Activated naive CD4-positive, alpha-beta T cell treated with anti-CD3 and anti-CD28 coated beads for 36 hours (primary cell): ENCODE data around the gene SIGLEC12. TPM values are rescaled to one million over a fixed set of nuclear protein-coding genes. Genes with fewer than 3 reads are reported as not detected.
A peak's percentile ranks its signal among the peaks of the same experiment; 100 is the strongest.
"Not testable (repeated sequence)": the region's sequence is repeated elsewhere in the genome, so short reads cannot be mapped to it uniquely, and the experiment has no call there.

ENCODE experiments used
- CTCF ChIA-PET: fragments of 350-600 bp; sonication (Branson Sonifier 250); formaldehyde crosslinking; loops from one replicate; lab custom pipeline; 2021; ENCODE audit warnings: antibody characterized with exemption; lab: Charles Lee
- DNase-seq: peaks from one replicate; pipeline ENCODE4 v3.0.0-alpha.2; 2020
- H3K27ac Mint-ChIP-seq: one replicate; pipeline ENCODE4 v1.8.0; 2021; ENCODE audit warnings: mild to moderate bottlenecking, mixed read lengths
- H3K27me3 Mint-ChIP-seq: one replicate; pipeline ENCODE4 v1.8.0; 2021; ENCODE audit warnings: low read depth, mixed read lengths
- H3K36me3 Mint-ChIP-seq: one replicate; pipeline ENCODE4 v1.8.0; 2021; ENCODE audit warnings: low read depth, mixed read lengths
- H3K4me1 Mint-ChIP-seq: one replicate; pipeline ENCODE4 v1.8.0; 2021; ENCODE audit warnings: low read depth, mixed read lengths
- H3K4me3 Mint-ChIP-seq: one replicate; pipeline ENCODE4 v1.8.0; 2021; ENCODE audit warnings: mild to moderate bottlenecking, moderate library complexity, mixed read lengths
- H3K9me3 Mint-ChIP-seq: one replicate; pipeline ENCODE4 v1.8.0; 2021; ENCODE audit warnings: mixed read lengths
- intact Hi-C: fragments of 100-400 bp; cut with micrococcal nuclease; formaldehyde crosslinking; loops from one replicate; pipeline ENCODE4 v1.15.1; 2023
- total RNA-seq, 2 experiments: library from RNA; stranded (reverse); gene quantifications; one replicate each; pipeline ENCODE4 v1.2.3, GENCODE V29; 2021

SIGLEC12 gene
- total RNA-seq, 2 experiments from 2014 or later, result not detected

GRCh38 chr19:51476164-51476563, 25.4 kb downstream of the SIGLEC12 start:
- Mint-ChIP-seq H3K27ac (no peak overlapping the region), H3K36me3 (no peaks in the 10 kb centered on the region), H3K4me3 (no peak overlapping the region), H3K27me3 (peaks cover 7% of the 10 kb centered on the region), H3K9me3 (no peaks in the 10 kb centered on the region), H3K4me1 (peaks cover 22% of the 10 kb centered on the region)
- CTCF ChIA-PET, result interaction anchor here (1.2 kb wide), 1 partner anchor 179 kb away, joined by 3 read pairs; no protein-coding TSS in a partner anchor
- no peak for DNase-seq
- intact Hi-C loops, result no loop called here

- DNase-seq, result peak; percentile 93
- intact Hi-C loops, result loop anchor here (1.0 to 5.0 kb wide), 5 partner anchors 42 to 304 kb away; no protein-coding TSS in a partner anchor
- H3K27me3 Mint-ChIP-seq, result peaks cover 8% of the 10 kb centered on the region
- H3K4me3 Mint-ChIP-seq, result no peak overlapping the region
- CTCF ChIA-PET, result interaction anchor here (0.5 to 4.0 kb wide), 24 partner anchors 8 to 305 kb away, joined by 3 to 57 read pairs (median 3); no protein-coding TSS in a partner anchor
- H3K27ac Mint-ChIP-seq, result no peak overlapping the region
- peaks cover 4% of the 10 kb centered on the region for H3K4me1 Mint-ChIP-seq
- H3K9me3 Mint-ChIP-seq, result no peaks in the 10 kb centered on the region
- H3K36me3 Mint-ChIP-seq, result no peaks in the 10 kb centered on the region
Observed at GRCh38 chr19:51473009-51473707, 28.4 kb downstream of the SIGLEC12 start.

DNA sequence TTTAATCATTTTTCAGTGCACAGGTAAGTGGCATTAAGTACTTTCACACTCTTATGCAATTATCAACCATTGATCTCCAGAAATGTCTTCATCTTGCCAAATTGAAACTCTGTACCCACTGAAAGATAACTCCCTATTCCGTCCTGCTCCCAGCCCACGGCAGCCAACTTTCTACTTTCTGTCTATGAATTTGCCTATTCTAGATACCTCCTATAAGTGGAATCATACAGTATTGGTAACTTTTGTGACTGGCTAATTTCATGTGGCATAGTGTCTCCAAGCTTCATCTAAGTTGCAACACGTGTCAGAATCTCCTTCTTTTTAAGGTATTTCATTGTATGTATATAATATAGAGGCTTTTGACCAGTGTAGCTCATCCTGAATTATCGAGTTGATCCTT, 29.0 kb downstream of the SIGLEC12 start:
- CTCF ChIA-PET, result interaction anchor here (0.6 to 4.0 kb wide), 19 partner anchors 9 to 305 kb away, joined by 3 to 57 read pairs (median 3); no protein-coding TSS in a partner anchor
- Mint-ChIP-seq H3K9me3 (no peaks in the 10 kb centered on the region), H3K4me3 (no peak overlapping the region), H3K36me3 (no peaks in the 10 kb centered on the region), H3K27ac (no peak overlapping the region), H3K27me3 (peaks cover 11% of the 10 kb centered on the region), H3K4me1 (peaks cover 4% of the 10 kb centered on the region)
- intact Hi-C loops, result loop anchor here (1.0 to 5.0 kb wide), 5 partner anchors 43 to 304 kb away; no protein-coding TSS in a partner anchor
- DNase-seq, result no peak

DNA sequence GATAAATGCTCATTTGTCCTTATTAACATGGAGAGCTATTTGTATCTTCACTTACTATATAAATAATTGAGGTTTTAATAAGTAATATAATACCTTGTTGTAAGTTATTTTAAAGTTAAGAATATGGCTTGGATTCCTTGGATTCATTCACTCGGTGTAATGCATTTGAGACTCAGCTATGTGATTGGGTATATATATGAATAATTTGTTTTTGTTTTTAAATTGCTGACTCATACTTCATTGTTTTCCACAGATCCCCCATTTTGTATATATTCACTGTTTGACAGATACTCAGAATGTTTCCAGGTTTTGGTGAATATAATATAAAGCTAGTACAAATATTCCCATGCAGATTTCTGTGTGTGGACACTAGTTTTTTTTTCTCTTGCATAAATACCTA, 30.1 kb downstream of the SIGLEC12 start:
- no peak overlapping the region for H3K27ac Mint-ChIP-seq
- H3K36me3 Mint-ChIP-seq, result no peaks in the 10 kb centered on the region
- no peak for DNase-seq
- CTCF ChIA-PET, result interaction anchor here (0.6 to 4.0 kb wide), 8 partner anchors 9 to 307 kb away, joined by 3 to 57 read pairs (median 6); partner anchors contain the start of gene VSIG10L
- intact Hi-C loops, result loop anchor here (5.0 kb wide), 1 partner anchor 49 kb away; no protein-coding TSS in a partner anchor
- no peaks in the 10 kb centered on the region for H3K9me3 Mint-ChIP-seq
- peaks cover 4% of the 10 kb centered on the region for H3K4me1 Mint-ChIP-seq
- peaks cover 22% of the 10 kb centered on the region for H3K27me3 Mint-ChIP-seq
- H3K4me3 Mint-ChIP-seq, result no peak overlapping the region

DNA sequence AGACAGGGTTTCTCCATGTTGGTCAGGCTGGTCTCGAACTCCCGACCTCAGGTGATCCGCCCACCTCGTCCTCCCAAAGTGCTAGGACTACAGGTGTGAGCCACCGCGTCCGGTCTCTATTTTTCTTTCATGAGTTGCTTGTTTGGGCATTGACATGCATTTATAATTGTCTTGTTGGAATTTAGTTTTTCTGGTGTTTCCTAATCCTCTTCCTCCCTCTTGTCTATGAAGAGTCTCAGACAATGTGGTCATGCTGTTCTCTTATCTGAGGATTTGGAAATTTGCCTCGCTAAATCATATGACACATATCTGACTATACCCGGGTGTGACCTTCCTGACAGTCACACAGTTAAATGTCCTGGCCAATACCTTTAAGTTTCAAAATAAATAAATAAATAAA, 30.6 kb downstream of the SIGLEC12 start:
- DNase-seq, result no peak
- H3K27me3 Mint-ChIP-seq, result peaks cover 25% of the 10 kb centered on the region
- no peak overlapping the region for H3K4me3 Mint-ChIP-seq
- CTCF ChIA-PET, result interaction anchor here (0.6 to 4.0 kb wide), 6 partner anchors 8 to 307 kb away, joined by 3 to 57 read pairs (median 10); partner anchors contain the start of gene VSIG10L
- peaks cover 4% of the 10 kb centered on the region for H3K4me1 Mint-ChIP-seq
- H3K27ac Mint-ChIP-seq, result no peak overlapping the region
- H3K36me3 Mint-ChIP-seq, result no peaks in the 10 kb centered on the region
- no peaks in the 10 kb centered on the region for H3K9me3 Mint-ChIP-seq
- intact Hi-C loops, result loop anchor here (5.0 kb wide), 1 partner anchor 49 kb away; no protein-coding TSS in a partner anchor

DNA sequence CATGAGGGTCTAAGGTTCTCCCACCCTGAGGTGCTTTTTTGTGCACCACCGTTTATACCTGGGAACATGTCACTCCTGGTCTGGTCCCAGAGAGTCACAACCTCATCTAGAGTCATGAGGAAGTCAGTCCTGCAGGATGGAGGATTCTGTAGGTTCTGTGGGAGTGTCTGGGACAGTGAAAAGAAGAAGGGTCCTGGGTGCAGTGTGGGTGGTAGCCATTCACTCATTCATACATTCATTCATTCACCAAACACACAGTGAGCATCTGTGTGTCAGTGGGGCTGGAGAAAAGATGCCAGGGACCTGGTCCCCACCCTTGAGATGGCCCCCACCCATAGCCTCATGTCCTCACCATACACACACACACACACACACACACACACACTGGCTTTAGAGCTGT, 32.0 kb downstream of the SIGLEC12 start:
- Mint-ChIP-seq H3K27ac (no peak overlapping the region), H3K27me3 (peaks cover 28% of the 10 kb centered on the region), H3K9me3 (no peaks in the 10 kb centered on the region), H3K36me3 (no peaks in the 10 kb centered on the region), H3K4me3 (no peak overlapping the region), H3K4me1 (peaks cover 4% of the 10 kb centered on the region)
- no peak for DNase-seq
- intact Hi-C loops, result loop anchor here (5.0 kb wide), 1 partner anchor 47 kb away; no protein-coding TSS in a partner anchor
- CTCF ChIA-PET, result interaction anchor here (0.7 to 1.1 kb wide), 3 partner anchors 27 to 46 kb away, joined by 3 to 4 read pairs (median 4); no protein-coding TSS in a partner anchor

DNA sequence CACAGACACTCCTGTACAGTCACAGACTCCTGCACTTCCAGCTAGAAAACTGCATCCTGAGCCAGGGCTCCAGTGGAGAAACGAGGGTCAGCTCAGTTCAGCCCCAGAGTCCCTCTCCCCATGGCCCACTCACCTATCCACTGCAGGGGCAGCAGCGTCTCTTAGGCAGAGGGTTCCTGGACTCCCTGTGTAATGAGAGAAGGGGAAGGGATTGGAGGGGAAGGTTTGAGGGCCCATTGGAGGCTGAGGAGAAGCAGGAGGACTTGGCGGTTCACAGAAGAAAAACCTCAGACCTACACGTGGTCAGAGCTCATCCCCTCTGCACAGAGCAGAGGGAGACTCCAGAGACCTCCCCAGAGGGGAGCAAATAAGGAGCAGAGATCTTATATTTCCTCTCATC, 32.4 kb downstream of the SIGLEC12 start:
- peaks cover 30% of the 10 kb centered on the region for H3K27me3 Mint-ChIP-seq
- intact Hi-C loops, result no loop called here
- no peak overlapping the region for H3K27ac Mint-ChIP-seq
- H3K4me1 Mint-ChIP-seq, result peaks cover 4% of the 10 kb centered on the region
- DNase-seq, result no peak
- H3K36me3 Mint-ChIP-seq, result no peaks in the 10 kb centered on the region
- CTCF ChIA-PET, result interaction anchor here (0.8 to 2.6 kb wide), 4 partner anchors 11 to 47 kb away, joined by 4 to 8 read pairs (median 4); no protein-coding TSS in a partner anchor
- no peak overlapping the region for H3K4me3 Mint-ChIP-seq
- no peaks in the 10 kb centered on the region for H3K9me3 Mint-ChIP-seq

GRCh38 chr19:51468545-51468920, 33.1 kb downstream of the SIGLEC12 start:
- intact Hi-C loops, result no loop called here
- Mint-ChIP-seq H3K27me3 (peaks cover 32% of the 10 kb centered on the region), H3K9me3 (no peaks in the 10 kb centered on the region), H3K4me3 (no peak overlapping the region), H3K36me3 (no peaks in the 10 kb centered on the region), H3K27ac (no peak overlapping the region), H3K4me1 (peaks cover 4% of the 10 kb centered on the region)
- CTCF ChIA-PET, result interaction anchor here (0.8 to 2.6 kb wide), 4 partner anchors 11 to 184 kb away, joined by 3 to 8 read pairs (median 4); no protein-coding TSS in a partner anchor
- no peak for DNase-seq

GRCh38 chr19:51467864-51468544, 33.6 kb downstream of the SIGLEC12 start:
- DNase-seq, result no peak
- Mint-ChIP-seq H3K36me3 (no peaks in the 10 kb centered on the region), H3K27ac (no peak overlapping the region), H3K4me3 (no peak overlapping the region), H3K4me1 (peaks cover 6% of the 10 kb centered on the region), H3K27me3 (peaks cover 37% of the 10 kb centered on the region), H3K9me3 (no peaks in the 10 kb centered on the region)
- CTCF ChIA-PET, result interaction anchor here (0.6 to 2.6 kb wide), 5 partner anchors 28 to 189 kb away, joined by 3 to 8 read pairs (median 4); no protein-coding TSS in a partner anchor
- intact Hi-C loops, result no loop called here

- Mint-ChIP-seq H3K4me3 (no peak overlapping the region), H3K27ac (no peak overlapping the region), H3K9me3 (no peaks in the 10 kb centered on the region), H3K4me1 (peaks cover 3% of the 10 kb centered on the region), H3K27me3 (peaks cover 40% of the 10 kb centered on the region), H3K36me3 (no peaks in the 10 kb centered on the region)
- CTCF ChIA-PET, result interaction anchor here (1.3 to 2.6 kb wide), 3 partner anchors 27 to 191 kb away, joined by 4 to 8 read pairs (median 6); no protein-coding TSS in a partner anchor
- intact Hi-C loops, result no loop called here
- no peak for DNase-seq
Observed at GRCh38 chr19:51466723-51467122, 34.9 kb downstream of the SIGLEC12 start.

GRCh38 chr19:51463976-51464581, 37.5 kb downstream of the SIGLEC12 start:
- H3K27me3 Mint-ChIP-seq, result peaks cover 45% of the 10 kb centered on the region
- H3K4me1 Mint-ChIP-seq, DNase-seq, H3K4me3 Mint-ChIP-seq, CTCF ChIA-PET, H3K9me3 Mint-ChIP-seq, H3K36me3 Mint-ChIP-seq, H3K27ac Mint-ChIP-seq, intact Hi-C loops: not testable (repeated sequence)
